Embryonic facial prominence (tissue), 1 donor: Measurements from ENCODE around the gene OR4K14.
"Not testable (repeated sequence)": the region's sequence is repeated elsewhere in the genome, so short reads cannot be mapped to it uniquely, and the experiment has no call there.

Experiments used
- DNase-seq: peaks from one replicate; pipeline ENCODE4 v3.0.0-alpha.2; 2016; ENCODE audit errors: extremely low spot score

OR4K14 gene

GRCh38 chr14:20019257-20019865 lies at the start of gene OR4K14:
OR4K14 (minus strand) TSS chr14:20019307; CDS start chr14:20015193, 4,114 bp downstream.
- DNase-seq: no peak

- DNase-seq: no peak
These were observed 40.6 kb upstream of the OR4K14 start, which contains the start of gene OR4L1 for GRCh38 chr14:20059745-20060144. OR4L1 (plus strand) TSS chr14:20060045; CDS start chr14:20060045, 0 bp downstream.

- no peak for DNase-seq
These were observed 29.1 kb upstream of the OR4K14 start for GRCh38 chr14:20048202-20048601.

GRCh38 chr14:20044243-20044642 lies 25.1 kb upstream of the OR4K14 start:
- no peak for DNase-seq

GRCh38 chr14:20035938-20036337 lies 16.8 kb upstream of the OR4K14 start, which contains the start of gene OR4K13:
OR4K13 (minus strand) TSS chr14:20036038; CDS start chr14:20034758, 1,280 bp downstream.
- DNase-seq: no peak

GRCh38 chr14:20035449-20035848 lies 16.3 kb upstream of the OR4K14 start:
- no peak for DNase-seq

GRCh38 chr14:20031058-20031457 lies 12.0 kb upstream of the OR4K14 start:
- no peak for DNase-seq

GRCh38 chr14:20008156-20008555 lies 11.0 kb downstream of the OR4K14 start:
- DNase-seq: no peak

- DNase-seq: no peak
These were observed 16.8 kb downstream of the OR4K14 start for GRCh38 chr14:20002319-20002718.

- DNase-seq: no peak
These were observed 17.2 kb downstream of the OR4K14 start, which contains the start of gene OR4Q2 for GRCh38 chr14:20001863-20002262. OR4Q2 (plus strand) TSS chr14:20002163.

- no peak for DNase-seq
These were observed 25.7 kb downstream of the OR4K14 start for GRCh38 chr14:19993438-19993837.

- no peak for DNase-seq
These were observed 43.8 kb downstream of the OR4K14 start, which contains the start of gene OR4K15 for GRCh38 chr14:19975291-19975690. OR4K15 (plus strand) TSS chr14:19975591; CDS start chr14:19975591, 0 bp downstream.

- DNase-seq: no peak
These were observed 44.3 kb downstream of the OR4K14 start for GRCh38 chr14:19974844-19975243.

GRCh38 chr14:19969735-19970134 lies 49.4 kb downstream of the OR4K14 start:
- DNase-seq: not testable (repeated sequence)
